ENCODE data around the gene IMPA2. TPM values are rescaled to one million over a fixed set of nuclear protein-coding genes. Genes with fewer than 3 reads are reported as not detected.

The IMPA2 gene
- total RNA-seq, 2 donors from 2014 or later = 8.4 to 26.6 TPM

DNA sequence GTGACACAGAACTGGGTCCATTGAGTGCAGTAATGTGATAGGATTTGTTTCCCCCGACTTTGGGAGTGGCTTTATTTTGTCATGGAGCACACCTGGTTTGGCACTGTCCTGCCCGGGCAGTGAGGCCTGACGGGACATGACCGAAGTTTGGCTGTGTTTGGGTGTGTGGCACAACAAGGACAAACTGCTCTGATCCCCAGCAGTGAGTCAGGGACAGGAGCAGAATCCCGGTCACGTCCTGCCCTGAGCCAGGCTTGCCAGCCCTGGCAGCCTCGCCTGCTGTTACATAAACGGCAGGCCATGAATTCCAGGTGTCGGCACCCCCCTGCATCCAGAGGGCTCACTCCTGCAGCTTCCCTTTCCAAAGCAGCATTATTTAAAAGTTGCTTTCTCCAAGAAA is 45.7 kb downstream of the IMPA2 start:
- TF ChIP-seq, protein P1, sequence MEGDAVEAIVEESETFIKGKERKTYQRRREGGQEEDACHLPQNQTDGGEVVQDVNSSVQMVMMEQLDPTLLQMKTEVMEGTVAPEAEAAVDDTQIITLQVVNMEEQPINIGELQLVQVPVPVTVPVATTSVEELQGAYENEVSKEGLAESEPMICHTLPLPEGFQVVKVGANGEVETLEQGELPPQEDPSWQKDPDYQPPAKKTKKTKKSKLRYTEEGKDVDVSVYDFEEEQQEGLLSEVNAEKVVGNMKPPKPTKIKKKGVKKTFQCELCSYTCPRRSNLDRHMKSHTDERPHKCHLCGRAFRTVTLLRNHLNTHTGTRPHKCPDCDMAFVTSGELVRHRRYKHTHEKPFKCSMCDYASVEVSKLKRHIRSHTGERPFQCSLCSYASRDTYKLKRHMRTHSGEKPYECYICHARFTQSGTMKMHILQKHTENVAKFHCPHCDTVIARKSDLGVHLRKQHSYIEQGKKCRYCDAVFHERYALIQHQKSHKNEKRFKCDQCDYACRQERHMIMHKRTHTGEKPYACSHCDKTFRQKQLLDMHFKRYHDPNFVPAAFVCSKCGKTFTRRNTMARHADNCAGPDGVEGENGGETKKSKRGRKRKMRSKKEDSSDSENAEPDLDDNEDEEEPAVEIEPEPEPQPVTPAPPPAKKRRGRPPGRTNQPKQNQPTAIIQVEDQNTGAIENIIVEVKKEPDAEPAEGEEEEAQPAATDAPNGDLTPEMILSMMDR (IDR thresholded peaks at IDR 0.05) = no peak
- ATAC-seq (ENCODE audit: insufficient number of reproducible peaks, low FRiP score, low read depth) = no peak
- H3K4me3 ChIP-seq = no peak overlapping the region
- no peaks in the 10 kb centered on the region for H3K9me3 ChIP-seq
- DNase-seq (ENCODE audit: low spot score) = no peak
- H3K27me3 ChIP-seq (replicated peaks; ENCODE audit: insufficient read depth) = no peaks in the 10 kb centered on the region
- H3K36me3 ChIP-seq = peaks cover 13% of the 10 kb centered on the region
- no peak overlapping the region for H3K27ac ChIP-seq
- H3K4me1 ChIP-seq (ENCODE audit: control insufficient read depth in 1 of 2, low read depth in 2 of 2) = no peaks in the 10 kb centered on the region

DNA sequence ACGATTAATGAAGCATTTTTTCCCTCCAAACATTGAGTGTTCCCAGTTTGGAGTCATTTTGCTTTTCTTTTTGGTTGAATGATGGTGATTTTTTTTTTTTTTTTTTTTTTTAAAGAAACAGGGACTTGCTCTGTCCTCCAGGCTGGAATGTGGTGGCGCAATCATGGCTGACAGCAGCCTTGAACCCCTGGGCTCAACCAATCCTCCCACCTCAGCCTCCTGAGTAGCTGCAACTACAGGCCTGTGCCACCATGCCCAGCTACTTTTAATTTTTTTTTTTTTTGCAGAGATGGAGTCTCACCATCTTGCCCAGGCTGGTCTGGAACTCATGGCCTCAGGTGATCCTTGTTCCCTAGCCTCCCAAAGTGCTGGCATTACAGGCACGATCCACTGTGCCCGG is 46.2 kb downstream of the IMPA2 start:
- H3K36me3 ChIP-seq = peaks cover 13% of the 10 kb centered on the region
- no peaks in the 10 kb centered on the region for H3K27me3 ChIP-seq (replicated peaks; ENCODE audit: insufficient read depth)
- H3K4me1 ChIP-seq (ENCODE audit: control insufficient read depth in 1 of 2, low read depth in 2 of 2) = no peaks in the 10 kb centered on the region
- H3K4me3 ChIP-seq = no peak overlapping the region
- DNase-seq (ENCODE audit: low spot score) = no peak
- no peaks in the 10 kb centered on the region for H3K9me3 ChIP-seq
- no peak overlapping the region for H3K27ac ChIP-seq
- TF ChIP-seq, protein P1 (IDR thresholded peaks at IDR 0.05) = no peak
- no peak for ATAC-seq (ENCODE audit: insufficient number of reproducible peaks, low FRiP score, low read depth)

DNA sequence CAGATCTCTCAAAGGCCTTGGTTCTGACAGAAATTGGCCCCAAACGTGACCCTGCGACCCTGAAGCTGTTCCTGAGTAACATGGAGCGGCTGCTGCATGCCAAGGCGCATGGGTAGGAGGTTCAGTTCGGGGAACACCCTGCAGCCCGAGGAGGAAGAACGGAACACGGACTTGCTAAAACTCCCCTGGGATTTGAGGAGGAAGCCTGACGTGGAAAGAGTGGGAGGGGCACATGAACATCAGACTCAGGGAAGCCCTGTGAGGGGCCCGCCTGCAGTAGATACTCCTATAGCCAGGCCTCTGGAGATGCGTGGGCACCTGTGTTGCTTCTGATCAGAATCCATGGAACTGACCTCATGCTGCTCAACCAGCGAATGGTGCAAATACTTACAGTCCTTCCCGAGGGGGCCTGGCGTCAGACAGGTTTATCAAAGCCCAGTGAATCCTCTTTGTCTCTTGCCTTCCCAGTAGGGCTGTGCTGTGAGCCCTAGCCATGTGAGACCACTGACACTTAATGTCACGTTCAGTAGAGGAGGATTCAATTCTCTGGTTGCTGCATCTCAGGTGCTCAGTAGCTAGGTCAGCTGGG is 46.8 kb downstream of the IMPA2 start:
- H3K36me3 ChIP-seq = peaks cover 13% of the 10 kb centered on the region
- H3K4me1 ChIP-seq (ENCODE audit: control insufficient read depth in 1 of 2, low read depth in 2 of 2) = no peaks in the 10 kb centered on the region
- H3K27ac ChIP-seq = no peak overlapping the region
- H3K4me3 ChIP-seq = no peak overlapping the region
- ATAC-seq (ENCODE audit: insufficient number of reproducible peaks, low FRiP score, low read depth) = no peak
- H3K27me3 ChIP-seq (replicated peaks; ENCODE audit: insufficient read depth) = no peaks in the 10 kb centered on the region
- DNase-seq (ENCODE audit: low spot score) = no peak
- TF ChIP-seq, protein P1 (IDR thresholded peaks at IDR 0.05) = no peak
- H3K9me3 ChIP-seq = no peaks in the 10 kb centered on the region

GRCh38 chr18:12028674-12029073 is 47.4 kb downstream of the IMPA2 start:
- no peaks in the 10 kb centered on the region for H3K27me3 ChIP-seq (replicated peaks; ENCODE audit: insufficient read depth)
- TF ChIP-seq, protein P1 (IDR thresholded peaks at IDR 0.05) = no peak
- H3K9me3 ChIP-seq = no peaks in the 10 kb centered on the region
- no peaks in the 10 kb centered on the region for H3K4me1 ChIP-seq (ENCODE audit: control insufficient read depth in 1 of 2, low read depth in 2 of 2)
- H3K36me3 ChIP-seq = peaks cover 13% of the 10 kb centered on the region
- ATAC-seq (ENCODE audit: insufficient number of reproducible peaks, low FRiP score, low read depth) (no peak), DNase-seq (ENCODE audit: low spot score) (no peak)
- H3K27ac ChIP-seq = no peak overlapping the region
- no peak overlapping the region for H3K4me3 ChIP-seq

GRCh38 chr18:12029786-12030584 is 48.7 kb downstream of the IMPA2 start:
- ATAC-seq (ENCODE audit: insufficient number of reproducible peaks, low FRiP score, low read depth) (no peak), DNase-seq (ENCODE audit: low spot score) (no peak)
- Histone ChIP-seq H3K4me3 (no peak overlapping the region), H3K27ac (no peak overlapping the region), H3K9me3 (no peaks in the 10 kb centered on the region), H3K27me3 (replicated peaks; ENCODE audit: insufficient read depth) (no peaks in the 10 kb centered on the region), H3K36me3 (peaks cover 13% of the 10 kb centered on the region), H3K4me1 (ENCODE audit: control insufficient read depth in 1 of 2, low read depth in 2 of 2) (no peaks in the 10 kb centered on the region)
- TF ChIP-seq, protein P1 (IDR thresholded peaks at IDR 0.05) = no peak

Measured in thoracic aorta (tissue), 2 donors.